HS-27A (cell line): ENCODE results near the gene ADRA1B.

Experiments
- DNase-seq: peaks from one replicate; pipeline ENCODE4 v3.0.0-alpha.2; 2012; ENCODE audit warnings: low read depth, missing footprints

The ADRA1B gene

GRCh38 chr5:159901772-159902171 lies 14.5 kb upstream of the ADRA1B start:
- DNase-seq: no peak

- no peak for DNase-seq
Measured at GRCh38 chr5:159902444-159903121, 13.7 kb upstream of the ADRA1B start.

GRCh38 chr5:159903131-159903530 lies 13.2 kb upstream of the ADRA1B start:
- DNase-seq: no peak

GRCh38 chr5:159904874-159905273 lies 11.4 kb upstream of the ADRA1B start:
- no peak for DNase-seq

- DNase-seq: peak; percentile 48
Measured at GRCh38 chr5:159905496-159905895, 10.8 kb upstream of the ADRA1B start.

DNA sequence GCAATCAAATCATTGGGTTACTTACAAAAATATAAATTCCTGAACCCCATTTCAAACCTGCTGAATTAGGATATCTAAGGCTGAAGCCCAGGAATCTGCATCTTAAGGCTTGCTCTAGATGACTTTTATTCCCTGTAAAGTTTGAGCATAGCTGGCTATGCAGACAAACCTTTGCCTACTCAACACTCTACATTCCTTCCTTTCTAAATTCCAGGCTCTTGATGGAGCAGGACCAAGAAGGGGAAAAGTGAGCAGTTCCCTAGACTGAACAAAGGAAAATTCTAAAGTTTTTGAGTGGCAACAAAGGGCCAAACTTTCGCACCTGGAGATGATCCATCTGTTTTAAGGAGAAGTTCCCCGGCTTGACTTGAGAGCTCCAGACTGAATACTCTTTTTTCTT lies 9.8 kb upstream of the ADRA1B start:
- no peak for DNase-seq

- no peak for DNase-seq
Measured at GRCh38 chr5:159906943-159907342, 9.3 kb upstream of the ADRA1B start.

- no peak for DNase-seq
Measured at GRCh38 chr5:159907689-159908590, 8.3 kb upstream of the ADRA1B start.

- no peak for DNase-seq
Measured at GRCh38 chr5:159908591-159908940, 7.7 kb upstream of the ADRA1B start.

DNA sequence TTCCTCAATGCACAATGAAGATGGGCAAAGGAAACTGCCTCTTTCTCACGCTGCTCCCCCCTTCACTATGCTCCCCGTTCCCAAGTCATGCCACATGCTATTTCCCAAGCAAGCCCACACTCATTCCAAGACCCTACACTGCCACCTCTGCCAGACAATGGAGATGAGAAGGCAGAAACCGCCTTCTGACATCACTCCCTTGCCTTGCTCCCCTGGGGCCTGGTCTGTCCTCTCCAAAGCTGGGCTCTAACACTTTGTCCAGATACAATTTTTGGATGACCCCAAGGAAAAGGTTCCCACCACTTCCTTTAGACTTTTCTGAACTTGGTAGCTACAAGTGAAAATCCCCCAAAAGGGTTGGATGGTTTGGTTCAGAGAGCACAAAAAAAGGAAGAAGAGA lies 7.2 kb upstream of the ADRA1B start:
- DNase-seq: no peak

DNA sequence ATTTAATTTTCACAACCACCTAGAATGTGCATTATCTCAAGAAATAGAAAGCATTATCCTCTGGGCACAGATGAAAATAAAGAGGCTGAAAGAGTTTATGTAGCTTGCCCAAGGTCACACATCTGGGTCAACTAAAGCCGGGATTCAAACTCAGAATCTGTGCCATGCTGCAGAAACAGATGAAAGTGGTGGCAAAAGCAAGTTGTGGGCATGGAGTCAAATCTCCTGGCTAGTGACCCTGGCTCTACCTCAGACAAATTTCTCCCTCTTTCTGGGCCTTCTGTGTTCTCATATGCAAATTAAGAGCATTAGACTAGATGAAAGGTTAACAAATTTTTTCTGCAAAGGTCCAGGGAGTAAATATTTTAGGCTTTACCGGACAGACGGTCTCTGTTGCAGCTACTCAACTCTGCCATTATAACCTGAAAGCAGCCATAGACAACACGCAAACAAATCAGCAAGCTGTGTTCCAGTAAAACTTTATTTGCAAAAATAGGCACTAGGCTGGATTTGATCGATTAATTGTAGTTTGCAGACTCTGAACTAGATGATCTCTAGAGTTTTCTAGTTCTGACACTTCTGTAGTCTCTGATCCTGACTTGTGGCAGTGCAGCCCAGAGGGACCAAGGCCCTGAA lies 6.0 kb upstream of the ADRA1B start:
- DNase-seq: no peak

DNA sequence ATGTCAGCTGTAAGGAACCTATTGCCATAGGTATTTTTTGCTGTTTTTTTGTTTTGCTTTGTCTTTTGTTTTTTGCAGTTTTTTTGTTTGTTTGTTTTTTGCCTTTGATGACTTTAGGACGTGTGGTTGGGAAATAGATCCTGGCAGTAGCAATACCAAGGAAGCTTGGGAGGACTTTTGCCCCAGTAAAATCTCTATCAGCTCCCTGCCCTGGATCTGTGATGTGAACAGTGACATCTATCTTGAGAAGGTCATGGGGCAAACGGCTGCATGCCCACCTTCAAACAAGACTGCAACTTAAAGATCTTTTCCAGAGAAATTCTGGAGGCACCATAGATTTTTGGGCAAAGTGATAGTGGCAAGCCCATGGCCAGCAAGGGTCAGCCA lies 5.4 kb upstream of the ADRA1B start:
- no peak for DNase-seq

DNA sequence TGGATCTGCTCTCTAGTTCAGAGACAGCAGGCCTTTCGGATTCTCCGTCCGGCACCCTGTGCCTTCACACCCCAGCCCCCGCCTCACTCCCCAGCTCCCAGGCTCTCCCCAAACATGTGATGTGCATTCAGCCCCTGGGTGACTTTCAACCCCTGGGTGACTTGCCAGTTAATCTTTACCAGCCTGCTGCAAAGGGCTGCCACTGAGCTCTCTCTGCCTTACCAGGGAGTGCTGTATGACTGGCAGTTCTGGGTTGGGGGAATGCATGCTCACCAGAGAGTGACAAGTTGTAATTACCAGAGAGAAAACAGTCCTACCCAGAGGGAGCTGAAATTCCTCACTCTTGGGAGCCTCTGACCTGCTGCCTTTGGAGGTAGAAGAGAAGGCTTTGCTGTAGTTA lies 4.9 kb upstream of the ADRA1B start:
- no peak for DNase-seq

GRCh38 chr5:159912033-159912800 lies 4.1 kb upstream of the ADRA1B start:
- DNase-seq: no peak

DNA sequence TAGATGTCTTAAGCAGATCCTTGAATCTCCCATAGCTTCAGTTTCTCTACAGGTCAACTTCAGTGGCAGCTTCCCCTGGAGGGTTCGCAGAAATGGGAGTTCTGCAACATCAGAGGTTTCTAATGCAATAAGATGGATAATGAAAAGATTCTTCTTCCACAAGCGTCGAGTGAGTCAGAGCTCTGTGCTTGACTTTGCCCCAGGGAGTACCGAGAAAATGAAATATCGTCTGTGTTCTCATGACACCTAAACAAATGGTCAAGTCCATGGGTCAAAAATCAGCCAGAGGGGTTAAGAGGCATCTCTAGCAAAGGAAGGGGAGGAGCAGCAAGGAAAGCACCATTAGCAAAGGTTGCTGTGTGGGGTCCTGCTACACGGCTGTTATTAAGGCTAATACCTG lies 3.2 kb upstream of the ADRA1B start:
- DNase-seq: no peak

GRCh38 chr5:159913501-159913900 lies 2.8 kb upstream of the ADRA1B start:
- DNase-seq: no peak

DNA sequence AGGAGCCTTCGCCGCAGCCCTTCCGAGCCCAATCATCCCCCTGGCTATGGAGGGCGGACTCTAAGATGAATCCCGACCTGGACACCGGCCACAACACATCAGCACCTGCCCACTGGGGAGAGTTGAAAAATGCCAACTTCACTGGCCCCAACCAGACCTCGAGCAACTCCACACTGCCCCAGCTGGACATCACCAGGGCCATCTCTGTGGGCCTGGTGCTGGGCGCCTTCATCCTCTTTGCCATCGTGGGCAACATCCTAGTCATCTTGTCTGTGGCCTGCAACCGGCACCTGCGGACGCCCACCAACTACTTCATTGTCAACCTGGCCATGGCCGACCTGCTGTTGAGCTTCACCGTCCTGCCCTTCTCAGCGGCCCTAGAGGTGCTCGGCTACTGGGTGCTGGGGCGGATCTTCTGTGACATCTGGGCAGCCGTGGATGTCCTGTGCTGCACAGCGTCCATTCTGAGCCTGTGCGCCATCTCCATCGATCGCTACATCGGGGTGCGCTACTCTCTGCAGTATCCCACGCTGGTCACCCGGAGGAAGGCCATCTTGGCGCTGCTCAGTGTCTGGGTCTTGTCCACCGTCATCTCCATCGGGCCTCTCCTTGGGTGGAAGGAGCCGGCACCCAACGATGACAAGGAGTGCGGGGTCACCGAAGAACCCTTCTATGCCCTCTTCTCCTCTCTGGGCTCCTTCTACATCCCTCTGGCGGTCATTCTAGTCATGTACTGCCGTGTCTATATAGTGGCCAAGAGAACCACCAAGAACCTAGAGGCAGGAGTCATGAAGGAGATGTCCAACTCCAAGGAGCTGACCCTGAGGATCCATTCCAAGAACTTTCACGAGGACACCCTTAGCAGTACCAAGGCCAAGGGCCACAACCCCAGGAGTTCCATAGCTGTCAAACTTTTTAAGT lies 819 bp downstream of the ADRA1B start:
- DNase-seq: no peak

DNA sequence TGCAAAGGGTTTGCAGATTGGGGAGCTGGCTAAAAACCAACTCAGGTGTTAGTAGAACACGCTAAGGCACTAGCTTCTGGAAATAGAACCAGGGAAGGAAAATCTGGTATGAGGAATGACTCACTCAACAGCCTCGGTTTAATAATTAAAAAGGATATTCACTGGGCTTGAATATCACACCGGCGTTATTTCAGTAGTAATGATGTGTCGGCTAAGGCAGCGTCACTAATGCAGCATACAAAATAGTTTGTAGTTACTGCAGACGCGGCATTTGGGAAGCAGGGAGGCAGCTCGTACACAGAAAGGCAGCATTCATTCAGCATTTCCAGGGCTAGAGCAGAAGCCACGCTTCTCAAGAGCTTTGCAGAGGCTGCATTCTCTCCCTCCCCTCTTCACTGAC lies 1.7 kb downstream of the ADRA1B start:
- DNase-seq: no peak

GRCh38 chr5:159921721-159922120 lies 5.4 kb downstream of the ADRA1B start:
- no peak for DNase-seq

GRCh38 chr5:159923008-159923407 lies 6.7 kb downstream of the ADRA1B start:
- DNase-seq: no peak
